IMR-90 (cell line): Measurements from ENCODE around the gene NUTM1.
"Not testable (repeated sequence)": the region's sequence is repeated elsewhere in the genome, so short reads cannot be mapped to it uniquely, and the experiment has no call there.

Experiments
- BHLHE40 ChIP-seq: fragments of 150-350 bp; IDR thresholded peaks from 2 replicates; pipeline ENCODE4 v1.6.1; 2016; ENCODE audit warnings: mild to moderate bottlenecking, low read depth, low read length
- CEBPB ChIP-seq: IDR thresholded peaks from 2 replicates; pipeline ENCODE4 v1.6.1; 2012; ENCODE audit warnings: low read depth, low read length, improper control_type of control experiment
- CHD1 ChIP-seq: IDR thresholded peaks from 2 replicates; pipeline ENCODE4 v1.6.1; 2012; ENCODE audit warnings: low read depth, low read length, improper control_type of control experiment
- CTCF ChIP-seq: conservative IDR thresholded peaks from 2 replicates; pipeline ENCODE4 v1.5.1; 2012; ENCODE audit warnings: mild to moderate bottlenecking, low read depth, low read length, improper control_type of control experiment
- FOS ChIP-seq: fragments of 150-350 bp; IDR thresholded peaks from 2 replicates; pipeline ENCODE4 v1.6.1; 2016; ENCODE audit warnings: low read depth, low read length
- MAZ ChIP-seq: IDR thresholded peaks from 2 replicates; pipeline ENCODE4 v1.6.1; 2012; ENCODE audit warnings: low read depth, mild to moderate bottlenecking, low read length, improper control_type of control experiment, moderate library complexity, borderline replicate concordance
- POLR2A ChIP-seq: IDR thresholded peaks from 2 replicates; pipeline ENCODE4 v1.6.1; 2012; ENCODE audit warnings: mild to moderate bottlenecking, low read depth, low read length
- RCOR1 ChIP-seq: IDR thresholded peaks from 2 replicates; pipeline ENCODE4 v1.6.1; 2012; ENCODE audit warnings: mild to moderate bottlenecking, low read length, improper control_type of control experiment; ENCODE audit not compliant: insufficient replicate concordance

GRCh38 chr15:34381829-34382521, 38.9 kb downstream of the NUTM1 start:
- TF ChIP-seq MAZ, CTCF, FOS, POLR2A, BHLHE40, CHD1, CEBPB, RCOR1: not testable (repeated sequence)
